H1 (cell line): ENCODE data around the gene ZNF629. TPM values are rescaled to one million over a fixed set of nuclear protein-coding genes. Genes with fewer than 3 reads are reported as not detected.

ENCODE experiments used
- CTCF ChIA-PET: fragments of 300-600 bp; sonication (Branson Sonifier 250); formaldehyde crosslinking; loops from one replicate; lab custom pipeline; 2021; ENCODE audit not compliant: partially characterized antibody; lab: Charles Lee
- POLR2A ChIA-PET: fragments of 300-600 bp; sonication (Branson Sonifier 250); formaldehyde crosslinking; loops from one replicate; lab custom pipeline; 2021; ENCODE audit warnings: inconsistent platforms; ENCODE audit not compliant: partially characterized antibody; lab: Charles Lee
- DNase-seq, 2 experiments: peaks; one replicate each; pipeline versions ENCODE4 v3.0.0 to v3.0.0-alpha.2; 2010 to 2022; ENCODE audit warnings: low spot score in 2 of 2, low read depth in 1 of 2, mixed read lengths in 1 of 2
- FAIRE-seq: peaks from 2 replicates; lab custom pipeline; 2011; peaks lifted over from hg19 to GRCh38; lab: Jason Lieb, UNC
- H2AFZ ChIP-seq: 2 replicates; pipeline ENCODE4 v1.8.1; 2012; ENCODE audit warnings: low read length, inconsistent platforms
- H2AK5ac ChIP-seq: 2 replicates; pipeline ENCODE4 v1.6.1; 2013; ENCODE audit warnings: low read depth, low read length
- H2BK120ac ChIP-seq: replicated peaks from 2 replicates; pipeline ENCODE3; 2013; ENCODE audit warnings: low read depth, low read length, inconsistent platforms
- H2BK12ac ChIP-seq: 2 replicates; pipeline ENCODE4 v1.6.1; 2013; ENCODE audit warnings: low read depth, low read length
- H2BK15ac ChIP-seq: 2 replicates; pipeline ENCODE4 v1.6.1; 2013; ENCODE audit warnings: low read length
- H2BK20ac ChIP-seq: 2 replicates; pipeline ENCODE4 v1.6.1; 2013; ENCODE audit warnings: low read length
- H2BK5ac ChIP-seq: 2 replicates; pipeline ENCODE4 v1.6.1; 2013; ENCODE audit warnings: low read depth, low read length
- H3K14ac ChIP-seq: 2 replicates; pipeline ENCODE4 v1.6.1; 2013; ENCODE audit warnings: inconsistent platforms; ENCODE audit not compliant: insufficient read length
- H3K18ac ChIP-seq: 2 replicates; pipeline ENCODE4 v1.6.1; 2013; ENCODE audit warnings: low read length; ENCODE audit errors: extremely low read depth
- H3K23ac ChIP-seq: 2 replicates; pipeline ENCODE4 v1.6.1; 2013; ENCODE audit warnings: inconsistent platforms; ENCODE audit not compliant: insufficient read length
- H3K23me2 ChIP-seq: 2 replicates; pipeline ENCODE4 v1.6.1; 2013; ENCODE audit warnings: low read depth, low read length
- H3K27ac ChIP-seq: 2 replicates; pipeline ENCODE4 v1.6.1; 2011; ENCODE audit warnings: low read depth, low read length, inconsistent platforms
- H3K27me3 ChIP-seq, 4 experiments: replicated peaks in 1 of 4; 1 replicate in 1 of 4; 2 replicates in 3 of 4; pipeline versions ENCODE4 v1.6.1 to v1.8.1; 2011 to 2013; ENCODE audit warnings: low read length in 3 of 4, mild to moderate bottlenecking in 3 of 4, inconsistent platforms in 2 of 4, mixed read lengths in 2 of 4, moderate library complexity in 1 of 4; ENCODE audit not compliant: control insufficient read depth in 3 of 4, insufficient read depth in 3 of 4; ENCODE audit errors: extremely low read depth in 1 of 4
- H3K36me3 ChIP-seq, 4 experiments: 2 replicates each; pipeline versions ENCODE4 v1.6.1 to v1.8.1; 2011 to 2013; ENCODE audit warnings: mild to moderate bottlenecking in 4 of 4, low read length in 3 of 4, moderate library complexity in 2 of 4, control low read depth in 1 of 4, inconsistent platforms in 1 of 4; ENCODE audit not compliant: insufficient read depth in 4 of 4, control insufficient read depth in 2 of 4
- H3K4ac ChIP-seq: replicated peaks from 2 replicates; pipeline ENCODE3; 2013; ENCODE audit warnings: low read length, low read depth, mixed read lengths, inconsistent platforms; ENCODE audit not compliant: insufficient read length
- H3K4me1 ChIP-seq, 4 experiments: replicated peaks in 1 of 4; 1 replicate in 1 of 4; 2 replicates in 3 of 4; pipeline versions ENCODE4 v1.6.1 to v1.8.1; 2011 to 2013; ENCODE audit warnings: low read length in 3 of 4, inconsistent platforms in 2 of 4, mixed read lengths in 1 of 4; ENCODE audit not compliant: insufficient read depth in 4 of 4, control insufficient read depth in 3 of 4
- H3K4me2 ChIP-seq, 2 experiments: 2 replicates each; pipeline versions ENCODE4 v1.6.1 to v1.8.1; 2011 to 2013; ENCODE audit warnings: low read depth in 2 of 2, low read length in 2 of 2, control low read depth in 1 of 2, inconsistent platforms in 1 of 2, mild to moderate bottlenecking in 1 of 2; ENCODE audit not compliant: insufficient read depth in 1 of 2
- H3K4me3 ChIP-seq, 4 experiments: fragments of 200-600, 300-600 bp in 1 of 4; sonication (generic), shearing (Covaris generic), sonication (Bioruptor Twin) in 1 of 4; 2 replicates each; pipeline versions ENCODE4 v1.5.1 to v1.8.1; 2011 to 2016; ENCODE audit warnings: low read length in 4 of 4, low read depth in 3 of 4, control low read depth in 2 of 4, inconsistent platforms in 2 of 4, mild to moderate bottlenecking in 2 of 4, mixed read lengths in 1 of 4, moderate library complexity in 1 of 4; ENCODE audit not compliant: insufficient read depth in 2 of 4; ENCODE audit errors: extremely low read depth in 1 of 4
- H3K56ac ChIP-seq: replicated peaks from 2 replicates; pipeline ENCODE3; 2013; ENCODE audit warnings: low read depth, mild to moderate bottlenecking, mixed read lengths, low read length, inconsistent platforms; ENCODE audit not compliant: insufficient read length
- H3K79me1 ChIP-seq: 2 replicates; pipeline ENCODE4 v1.6.1; 2013; ENCODE audit warnings: low read depth, low read length, control low read depth
- H3K79me2 ChIP-seq, 2 experiments: 2 replicates each; pipeline versions ENCODE4 v1.6.1 to v1.8.1; 2012 to 2013; ENCODE audit warnings: low read length in 2 of 2, mild to moderate bottlenecking in 2 of 2, inconsistent platforms in 1 of 2; ENCODE audit not compliant: insufficient read depth in 2 of 2, control insufficient read depth in 1 of 2
- H3K9ac ChIP-seq, 4 experiments: replicated peaks in 1 of 4; 1 replicate in 1 of 4; 2 replicates in 3 of 4; pipeline versions ENCODE4 v1.6.1 to v1.8.1; 2011 to 2013; ENCODE audit warnings: low read depth in 3 of 4, low read length in 3 of 4, control low read depth in 2 of 4, mild to moderate bottlenecking in 2 of 4, moderate library complexity in 2 of 4, inconsistent platforms in 1 of 4; ENCODE audit errors: extremely low read depth in 1 of 4
- H3K9me3 ChIP-seq, 2 experiments: 2 replicates each; pipeline versions ENCODE4 v1.6.1 to v1.8.1; 2012 to 2013; ENCODE audit warnings: mild to moderate bottlenecking in 2 of 2, moderate library complexity in 2 of 2, control low read depth in 1 of 2, inconsistent platforms in 1 of 2, low read depth in 1 of 2, low read length in 1 of 2, mixed read lengths in 1 of 2; ENCODE audit not compliant: insufficient read depth in 2 of 2
- H4K20me1 ChIP-seq, 2 experiments: replicated peaks in 1 of 2; 2 replicates each; pipeline versions ENCODE3 to v1.8.1; 2011 to 2013; ENCODE audit warnings: inconsistent platforms in 2 of 2, low read length in 2 of 2, mild to moderate bottlenecking in 1 of 2; ENCODE audit not compliant: insufficient read depth in 2 of 2, control insufficient read depth in 1 of 2
- H4K5ac ChIP-seq: 2 replicates; pipeline ENCODE4 v1.6.1; 2013; ENCODE audit warnings: low read length, low read depth, mixed read lengths, inconsistent platforms; ENCODE audit not compliant: insufficient read length
- H4K8ac ChIP-seq: 2 replicates; pipeline ENCODE4 v1.8.0; 2013; ENCODE audit warnings: mild to moderate bottlenecking, moderate library complexity, low read length, inconsistent platforms; ENCODE audit not compliant: insufficient read depth; ENCODE audit errors: extremely low read depth
- H4K91ac ChIP-seq: replicated peaks from 2 replicates; pipeline ENCODE3; 2013; ENCODE audit warnings: low read length, mixed read lengths, inconsistent platforms; ENCODE audit not compliant: insufficient read length
- BCL11A ChIP-seq, 2 experiments: IDR thresholded peaks; one replicate each; pipeline ENCODE4 v1.6.1; 2011; ENCODE audit warnings: low read depth in 2 of 2, low read length in 2 of 2, mild to moderate bottlenecking in 2 of 2
- BRCA1 ChIP-seq: IDR thresholded peaks from 2 replicates; pipeline ENCODE4 v1.6.1; 2012; ENCODE audit warnings: low read depth, low read length, improper control_type of control experiment
- CEBPB ChIP-seq: IDR thresholded peaks from 2 replicates; pipeline ENCODE4 v1.6.1; 2012; ENCODE audit warnings: low read depth, low read length
- CTCF ChIP-seq, 3 experiments: IDR thresholded peaks; 1 replicate in 2 of 3; 2 replicates in 1 of 3; pipeline versions ENCODE4 v1.5.1 to v1.6.1; 2011; ENCODE audit warnings: low read length in 3 of 3, mild to moderate bottlenecking in 3 of 3, inconsistent platforms in 2 of 3, low read depth in 1 of 3, moderate library complexity in 1 of 3; ENCODE audit not compliant: insufficient read depth in 1 of 3; ENCODE audit errors: control extremely low read depth in 1 of 3
- EGR1 ChIP-seq: IDR thresholded peaks from 2 replicates; pipeline ENCODE4 v1.6.1; 2011; ENCODE audit warnings: low read depth, low read length, borderline replicate concordance
- POLR2A ChIP-seq, 2 experiments: IDR thresholded peaks; 1 replicate in 1 of 2; 2 replicates in 1 of 2; pipeline ENCODE4 v1.6.1; 2011; ENCODE audit warnings: low read depth in 2 of 2, low read length in 2 of 2, mild to moderate bottlenecking in 2 of 2; ENCODE audit errors: control extremely low read depth in 1 of 2
- POU5F1 ChIP-seq: IDR thresholded peaks from 2 replicates; pipeline ENCODE4 v1.6.1; 2011; ENCODE audit warnings: low read depth, mild to moderate bottlenecking, low read length, moderate library complexity
- SIX5 ChIP-seq: IDR thresholded peaks from 2 replicates; pipeline ENCODE4 v1.6.1; 2011; ENCODE audit warnings: mild to moderate bottlenecking, low read depth, low read length
- SRF ChIP-seq: IDR thresholded peaks from 2 replicates; pipeline ENCODE4 v1.6.1; 2011; ENCODE audit warnings: mild to moderate bottlenecking, low read depth, low read length, moderate library complexity
- TAF1 ChIP-seq: IDR thresholded peaks from 2 replicates; pipeline ENCODE4 v1.6.1; 2011; ENCODE audit warnings: mild to moderate bottlenecking, low read depth, low read length
- TAF7 ChIP-seq: optimal IDR thresholded peaks from 2 replicates; pipeline ENCODE3; 2011; ENCODE audit warnings: low read depth, mild to moderate bottlenecking, inconsistent platforms, low read length, moderate library complexity, borderline replicate concordance
- WGBS, 2 experiments: shearing (Covaris generic) in 1 of 2; methylation state at CpG; one replicate each; pipeline versions ENCODE4 v1.1.6 to v1.1.7; 2013 to 2015; ENCODE audit warnings: low lambda C conversion rate in 2 of 2, mixed read lengths in 2 of 2, inconsistent platforms in 1 of 2, low coverage in 1 of 2, missing lambda C conversion rate in 1 of 2; ENCODE audit not compliant: insufficient replicate concordance in 2 of 2, insufficient coverage in 1 of 2, insufficient read length in 1 of 2; ENCODE audit errors: extremely low coverage in 1 of 2, missing lambda C conversion rate in 1 of 2; 5-methylcytosine and 5-hydroxymethylcytosine counted together
- polyA plus RNA-seq, 7 experiments: library from polyadenylated mRNA; depleted of rRNA in 3 of 7; stranded (reverse) in 5 of 7; unstranded in 2 of 7; fragments of >200 nt in 5 of 7; fragments of 200-250 nt in 2 of 7; gene quantifications; 1 replicate in 5 of 7; 2 replicates in 1 of 7; 4 replicates in 1 of 7; pipeline versions ENCODE4 v1.2.1 to v1.2.3, GENCODE V29; 2011 to 2013; ENCODE audit warnings: missing spikeins in 2 of 7, mixed read lengths in 2 of 7
- total RNA-seq: library from RNA; stranded (reverse); fragmentation: NEBNext Ultra II Directional; extraction: Animal tissue kit (Norgen Biotek cat#: 25700); gene quantifications from 2 replicates; pipeline ENCODE4 v1.2.1, GENCODE V29; 2021
- TF ChIP-seq, protein P1 (sequence below): IDR thresholded peaks from 2 replicates; pipeline ENCODE4 v1.6.1; 2012; ENCODE audit warnings: inconsistent platforms

Gene ZNF629
- total and polyA plus RNA-seq, 2 of the 8 experiments (the other 6 are each of a cell fraction or from before 2014, with no cell fraction given), result 11.0 to 19.5 TPM

- Histone ChIP-seq H3K36me3 (peaks cover 6 to 24% (median 19%) of the 10 kb centered on the region in 4 experiments; a peak in 5 of 8 replicates), H2BK20ac (no peak overlapping the region), H3K9me3 (no peaks in the 10 kb centered on the region), H2BK120ac (no peak overlapping the region), H2AFZ (no peak overlapping the region), H3K79me1 (peaks cover 8% of the 10 kb centered on the region; the same call in 1 of the 2 replicates), H2BK12ac (no peak overlapping the region), H3K79me2 (peaks cover 0 to 15% of the 10 kb centered on the region in 2 experiments; a peak in 2 of 4 replicates), H3K9ac (peak overlapping the region in 1 of 4 experiments; percentile 17; a peak in 1 of 7 replicates), H3K23me2 (peaks cover 7% of the 10 kb centered on the region; the same call in 1 of the 2 replicates), H4K20me1 (peaks cover 3 to 7% of the 10 kb centered on the region in 2 experiments), H4K8ac (no peak overlapping the region), H4K5ac (no peak overlapping the region), H3K4me2 (peak overlapping the region in 1 of 2 experiments; percentile 67; a peak in 1 of 4 replicates), H2AK5ac (no peak overlapping the region), H3K56ac (no peak overlapping the region), H3K4ac (no peak overlapping the region), H2BK5ac (no peak overlapping the region), H3K23ac (no peak overlapping the region), H2BK15ac (no peak overlapping the region), H3K27me3 (no peaks in the 10 kb centered on the region), H3K4me3 (no peak overlapping the region), H4K91ac (no peak overlapping the region), H3K27ac (no peak overlapping the region), H3K14ac (no peak overlapping the region), H3K4me1 (peaks cover 0 to 4% (median 0%) of the 10 kb centered on the region in 4 experiments; a peak in 2 of 7 replicates), H3K18ac (no peak overlapping the region)
- no peak for FAIRE-seq
- ChIA-PET CTCF (interaction anchor here (0.6 kb wide), 1 partner anchor 253 kb away, joined by 3 read pairs; no protein-coding TSS in a partner anchor), POLR2A (interaction anchor here (0.5 to 7.1 kb wide), 10 partner anchors 9 to 299 kb away, joined by 3 to 92 read pairs (median 5); partner anchors contain the start of genes CFAP119 and RNF40)
- 86% methylated on average over 4 of the region's 4 CpGs; no CpG with 5 or more reads in 1 of the 2 experiments for WGBS, 2 experiments
- no peak for DNase-seq
- TF ChIP-seq SIX5 (no peak), TAF1 (no peak), SRF (no peak), CEBPB (no peak), EGR1 (no peak), TAF7 (no peak), CTCF (IDR thresholded peaks at IDR 0.05; ENCODE audit: control extremely low read depth in 1 of 3, insufficient read depth in 1 of 3, low read depth in 1 of 3, low read length in 3 of 3) (no peak), BCL11A (IDR thresholded peaks at IDR 0.05; ENCODE audit: low read depth in 2 of 2, low read length in 2 of 2) (no peak), POLR2A (IDR thresholded peaks at IDR 0.05; ENCODE audit: control extremely low read depth in 1 of 2, low read depth in 2 of 2, low read length in 2 of 2) (no peak), BRCA1 (no peak), POU5F1 (no peak)
- TF ChIP-seq, protein P1, sequence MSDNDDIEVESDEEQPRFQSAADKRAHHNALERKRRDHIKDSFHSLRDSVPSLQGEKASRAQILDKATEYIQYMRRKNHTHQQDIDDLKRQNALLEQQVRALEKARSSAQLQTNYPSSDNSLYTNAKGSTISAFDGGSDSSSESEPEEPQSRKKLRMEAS, result no peak
These were observed 36.8 kb downstream of the ZNF629 start for GRCh38 chr16:30750201-30750600.
